K562 (cell line): ENCODE measurements around the gene RPS8. TPM values are rescaled to one million over a fixed set of nuclear protein-coding genes. Genes with fewer than 3 reads are reported as not detected.

Experiments
- CTBP1 ChIP-seq: fragments of 450-650 bp; IDR thresholded peaks from 2 replicates; pipeline ENCODE4 v1.6.1; 2016; ENCODE audit warnings: borderline replicate concordance
- ESRRB ChIP-seq: fragments of 250-450 bp; sonication (Bioruptor Pico); IDR thresholded peaks from 2 replicates; pipeline ENCODE4 v1.5.0; 2020; ENCODE audit warnings: mild to moderate bottlenecking, moderate library complexity, borderline replicate concordance
- ETV5 ChIP-seq: sonication (generic); formaldehyde crosslinking; IDR thresholded peaks from 2 replicates; pipeline ENCODE4 v1.4.0; 2020; ENCODE audit warnings: low read depth, mild to moderate bottlenecking, missing genetic modification reagents
- HDAC3 ChIP-seq: fragments of 450-650 bp; IDR thresholded peaks from 2 replicates; pipeline ENCODE4 v1.6.1; 2018; ENCODE audit warnings: borderline replicate concordance, mild to moderate bottlenecking, moderate library complexity; ENCODE audit not compliant: partially characterized antibody
- HMG20B ChIP-seq: fragments of 250-450 bp; sonication (Bioruptor Pico); IDR thresholded peaks from 2 replicates; pipeline ENCODE4 v1.5.0; 2021; ENCODE audit warnings: mild to moderate bottlenecking
- KAT2B ChIP-seq: IDR thresholded peaks from one replicate; pipeline ENCODE4 v1.6.1; 2012; ENCODE audit warnings: low read depth, mild to moderate bottlenecking, control low read depth, inconsistent platforms, low read length, moderate library complexity
- KDM1A ChIP-seq, 2 experiments: fragments of 450-650 bp; IDR thresholded peaks; 2 replicates each; pipeline ENCODE4 v1.6.1; 2016; ENCODE audit warnings: mild to moderate bottlenecking in 2 of 2
- MED1 ChIP-seq: sonication (generic); formaldehyde crosslinking; IDR thresholded peaks from 2 replicates; pipeline ENCODE4 v1.8.1; 2023; ENCODE audit warnings: missing genetic modification reagents, borderline replicate concordance
- NCOA1 ChIP-seq: fragments of 450-650 bp; IDR thresholded peaks from 2 replicates; pipeline ENCODE4 v1.6.1; 2016; ENCODE audit warnings: low read depth
- NCOA6 ChIP-seq: fragments of 450-650 bp; IDR thresholded peaks from 2 replicates; pipeline ENCODE4 v1.6.1; 2017; ENCODE audit warnings: mild to moderate bottlenecking
- PHB ChIP-seq: fragments of 250-450 bp; sonication (Bioruptor Pico); IDR thresholded peaks from 2 replicates; pipeline ENCODE4 v1.5.0; 2021
- PKNOX1 ChIP-seq: fragments of 450-650 bp; IDR thresholded peaks from 2 replicates; pipeline ENCODE4 v1.6.1; 2016
- RCOR1 ChIP-seq, 2 experiments: IDR thresholded peaks; 2 replicates each; pipeline ENCODE4 v1.6.1; 2012; ENCODE audit warnings: low read depth in 2 of 2, low read length in 2 of 2, borderline replicate concordance in 1 of 2, improper control_type of control experiment in 1 of 2
- SMARCA4 ChIP-seq: fragments of 450-650 bp; IDR thresholded peaks from 2 replicates; pipeline ENCODE4 v1.6.1; 2016
- SMARCE1 ChIP-seq: fragments of 450-650 bp; IDR thresholded peaks from 2 replicates; pipeline ENCODE4 v1.7.1; 2016; ENCODE audit warnings: mild to moderate bottlenecking
- SOX6 ChIP-seq: fragments of 450-650 bp; IDR thresholded peaks from 2 replicates; pipeline ENCODE4 v1.6.1; 2014; ENCODE audit warnings: mild to moderate bottlenecking
- TCF3 ChIP-seq: sonication (generic); formaldehyde crosslinking; IDR thresholded peaks from 2 replicates; pipeline ENCODE4 v1.4.0; 2020; ENCODE audit warnings: mild to moderate bottlenecking, missing genetic modification reagents
- THRAP3 ChIP-seq: fragments of 450-650 bp; IDR thresholded peaks from 2 replicates; pipeline ENCODE4 v1.6.1; 2016; ENCODE audit warnings: mild to moderate bottlenecking, inconsistent platforms, borderline replicate concordance
- ZEB2 ChIP-seq: fragments of 450-650 bp; IDR thresholded peaks from 2 replicates; pipeline ENCODE4 v1.6.1; 2016
- ZFP36 ChIP-seq: fragments of 150-350 bp; IDR thresholded peaks from 2 replicates; pipeline ENCODE4 v1.6.1; 2018; ENCODE audit warnings: low read length, low read depth; ENCODE audit not compliant: partially characterized antibody
- ZNF436 ChIP-seq: fragments of 250-450, 450-650 bp; sonication (Bioruptor Pico); formaldehyde crosslinking; IDR thresholded peaks from 2 replicates; pipeline ENCODE4 v1.7.0; 2020; ENCODE audit warnings: mild to moderate bottlenecking
- ZNF609 ChIP-seq: sonication (generic); formaldehyde crosslinking; IDR thresholded peaks from 2 replicates; pipeline ENCODE4 v1.8.1; 2023; ENCODE audit warnings: missing genetic modification reagents, mild to moderate bottlenecking, borderline replicate concordance
- ZNF785 ChIP-seq: fragments of 250-450 bp; sonication (Bioruptor Pico); IDR thresholded peaks from 2 replicates; pipeline ENCODE4 v1.4.0; 2020; ENCODE audit warnings: mild to moderate bottlenecking
- polyA plus RNA-seq, 8 experiments: library from polyadenylated mRNA; depleted of rRNA in 4 of 8; stranded (reverse) in 5 of 8; unstranded in 3 of 8; fragments of >200 nt; fragmentation: Nextera tagmentation in 2 of 8; fragmentation: Illumina TruSeq in 1 of 8; extraction: Ambion mirVana in 2 of 8; extraction: Trizol in 1 of 8; gene quantifications; 2 replicates each; pipeline versions ENCODE4 v1.2.1 to v1.2.3, GENCODE V29; 2011 to 2014; ENCODE audit warnings: inconsistent platforms in 1 of 8, missing spikeins in 1 of 8
- total RNA-seq, 7 experiments: library from RNA; depleted of rRNA in 6 of 7; stranded (reverse); fragments of >200 nt in 6 of 7; fragmentation: Illumina TruSeq in 2 of 7; extraction: Trizol in 2 of 7; gene quantifications; 2 replicates each; pipeline versions ENCODE4 v1.2.1 to v1.2.3, GENCODE V29; 2011 to 2021; ENCODE audit warnings: low replicate concordance in 1 of 7
- TF ChIP-seq, protein P1 (sequence below), 2 experiments: fragments of 250-450 bp in 1 of 2; fragments of 450-650 bp in 1 of 2; sonication (Bioruptor Pico) in 1 of 2; IDR thresholded peaks; 2 replicates each; pipeline versions ENCODE4 v1.6.1 to v1.8.0; 2016 to 2021; ENCODE audit warnings: mild to moderate bottlenecking in 2 of 2, moderate library complexity in 2 of 2, missing compliant biosample characterization in 1 of 2, missing genetic modification characterization in 1 of 2

RPS8 gene
- total and polyA plus RNA-seq, 9 of the 15 experiments (the other 6 are each of a cell fraction or from before 2014, with no cell fraction given): 2,431 to 4,168 (median 3,109) TPM

DNA sequence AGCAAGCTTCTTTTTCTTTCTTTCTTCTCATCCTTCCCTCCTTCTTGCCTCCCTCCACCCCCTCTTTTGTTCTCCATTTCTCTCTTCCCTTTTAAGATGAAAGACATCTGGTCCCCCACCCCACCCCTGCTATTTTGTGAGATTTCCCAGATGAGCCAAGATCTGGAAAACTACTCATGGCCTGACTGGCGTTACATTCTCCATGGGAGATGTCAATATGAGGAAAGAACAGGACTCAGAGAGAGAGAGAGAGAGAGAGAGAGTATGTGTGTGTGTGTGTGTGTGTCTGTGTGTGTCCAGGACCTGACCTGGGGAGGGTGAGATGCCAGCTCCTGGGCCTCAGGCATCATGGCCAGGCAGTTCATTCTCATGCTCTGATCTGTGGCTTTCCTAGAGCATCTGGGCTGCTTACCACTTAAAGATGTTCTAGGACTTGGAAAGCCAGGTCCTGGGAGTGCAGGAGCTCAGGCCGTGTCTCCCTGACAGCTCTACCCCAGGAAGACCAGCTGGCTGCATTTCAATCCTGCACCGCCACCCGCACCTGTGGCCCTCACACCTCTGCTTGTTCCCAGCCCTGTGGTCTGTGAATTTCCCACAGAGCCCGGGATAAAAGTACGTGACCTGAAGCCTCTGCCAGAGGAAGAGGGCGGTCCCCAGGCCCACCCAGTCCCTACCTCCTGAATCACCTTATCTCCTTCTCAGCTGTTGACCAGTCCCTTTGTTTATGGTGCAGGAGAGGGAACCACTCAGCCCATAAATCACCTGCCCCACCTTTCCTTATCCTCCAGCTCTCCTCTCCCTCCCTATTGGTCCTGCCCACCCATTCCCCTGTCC is 15.8 kb downstream of the RPS8 start (continued):
- TF ChIP-seq ZNF609 (no peak), ZFP36 (no peak), PHB (no peak), THRAP3 (no peak), SMARCA4 (peak; percentile 34; the same call in 1 of the 2 replicates), HMG20B (CRISPR knock-in tag) (no peak), NCOA1 (0 out of 2 replicates have a peak, but pooled peaks have one; percentile 21), HDAC3 (no peak), NCOA6 (no peak), PKNOX1 (peak; percentile 94), TCF3 (CRISPR knock-in tag) (peak; percentile 35; the same call in 1 of the 2 replicates), SOX6 (peak; percentile 80), SMARCE1 (0 out of 2 replicates have a peak, but pooled peaks have one; percentile 41), ZNF785 (CRISPR knock-in tag) (no peak), MED1 (CRISPR knock-in tag) (no peak), ETV5 (CRISPR knock-in tag) (0 out of 2 replicates have a peak, but pooled peaks have one; percentile 49), ZNF436 (CRISPR knock-in tag) (no peak), KDM1A (IDR thresholded peaks at IDR 0.05) (no peak), ESRRB (CRISPR knock-in tag) (no peak), KAT2B (no peak), CTBP1 (peak; percentile 71; the same call in 1 of the 2 replicates), ZEB2 (peak; percentile 87), RCOR1 (IDR thresholded peaks at IDR 0.05; ENCODE audit: borderline replicate concordance in 1 of 2, low read depth in 2 of 2, low read length in 2 of 2) (peak in 1 of 2 experiments; percentile 35; a peak in 1 of 4 replicates)
- TF ChIP-seq, protein P1, sequence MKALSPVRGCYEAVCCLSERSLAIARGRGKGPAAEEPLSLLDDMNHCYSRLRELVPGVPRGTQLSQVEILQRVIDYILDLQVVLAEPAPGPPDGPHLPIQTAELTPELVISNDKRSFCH (CRISPR knock-in tag; IDR thresholded peaks at IDR 0.05): no peak
- TF ChIP-seq, protein P1 (tag; IDR thresholded peaks at IDR 0.05): 0 out of 2 replicates have a peak, but pooled peaks have one; percentile 19
